GM12878 (cell line): ENCODE data around the gene HCK.

ENCODE experiments used
- CBX5 ChIP-seq: sonication (generic); IDR thresholded peaks from 2 replicates; pipeline ENCODE4 v1.6.1; 2016; ENCODE audit warnings: low read depth, moderate library complexity, mild to moderate bottlenecking, inconsistent platforms
- CEBPB ChIP-seq, 2 experiments: fragments of 150-350 bp in 1 of 2; IDR thresholded peaks; 2 replicates each; pipeline ENCODE4 v1.6.1; 2012 to 2014; ENCODE audit warnings: low read depth in 2 of 2, low read length in 2 of 2, borderline replicate concordance in 1 of 2, inconsistent platforms in 1 of 2
- EZH2 ChIP-seq: IDR thresholded peaks from 2 replicates; pipeline ENCODE4 v1.6.1; 2012; ENCODE audit warnings: low read depth, mild to moderate bottlenecking, control low read depth, inconsistent platforms, low read length, borderline replicate concordance; ENCODE audit not compliant: control insufficient read depth
- HDAC2 ChIP-seq: fragments of 200-600 bp; sonication (generic); IDR thresholded peaks from 2 replicates; pipeline ENCODE4 v1.6.1; 2017
- POLR2A ChIP-seq: IDR thresholded peaks from 2 replicates; pipeline ENCODE4 v1.6.1; 2011; ENCODE audit warnings: low read depth, mild to moderate bottlenecking, low read length
- POLR2AphosphoS2 ChIP-seq: IDR thresholded peaks from 2 replicates; pipeline ENCODE4 v1.6.1; 2011; ENCODE audit warnings: low read depth, mild to moderate bottlenecking, low read length, improper control_type of control experiment, moderate library complexity
- RAD21 ChIP-seq: IDR thresholded peaks from 2 replicates; pipeline ENCODE4 v1.6.1; 2011; ENCODE audit warnings: mild to moderate bottlenecking, low read depth, low read length, moderate library complexity; ENCODE audit not compliant: insufficient read depth
- RAD51 ChIP-seq: fragments of 450-650 bp; IDR thresholded peaks from 2 replicates; pipeline ENCODE4 v1.6.1; 2016; ENCODE audit warnings: moderate library complexity, mild to moderate bottlenecking, inconsistent platforms
- SPI1 ChIP-seq: IDR thresholded peaks from 2 replicates; pipeline ENCODE4 v1.6.1; 2011; ENCODE audit warnings: low read depth, mild to moderate bottlenecking, low read length, moderate library complexity, borderline replicate concordance; ENCODE audit not compliant: insufficient read depth
- YY1 ChIP-seq: IDR thresholded peaks from 2 replicates; pipeline ENCODE4 v1.6.1; 2011; ENCODE audit warnings: low read depth, mild to moderate bottlenecking, low read length
- TF ChIP-seq, protein P1 (sequence below): fragments of 450-650 bp; IDR thresholded peaks from 2 replicates; pipeline ENCODE4 v1.6.1; 2017; ENCODE audit warnings: mild to moderate bottlenecking, low read depth, inconsistent platforms; ENCODE audit not compliant: poor library complexity, severe bottlenecking
- TF ChIP-seq, protein P2 (sequence below), 3 experiments: IDR thresholded peaks in 2 of 3; conservative IDR thresholded peaks in 1 of 3; 2 replicates each; pipeline ENCODE4 v1.5.1; 2011; ENCODE audit warnings: low read depth in 3 of 3, low read length in 3 of 3, mild to moderate bottlenecking in 3 of 3, control low read depth in 2 of 3, moderate library complexity in 2 of 3, inconsistent platforms in 1 of 3, mixed read lengths in 1 of 3; ENCODE audit not compliant: control insufficient read depth in 2 of 3, insufficient read depth in 1 of 3; ENCODE audit errors: extremely low read depth in 1 of 3
- TF ChIP-seq, protein P3 (sequence below): IDR thresholded peaks from 2 replicates; pipeline ENCODE4 v1.6.1; 2012; ENCODE audit warnings: improper control_type of control experiment, low read depth, low read length; ENCODE audit not compliant: insufficient replicate concordance

DNA sequence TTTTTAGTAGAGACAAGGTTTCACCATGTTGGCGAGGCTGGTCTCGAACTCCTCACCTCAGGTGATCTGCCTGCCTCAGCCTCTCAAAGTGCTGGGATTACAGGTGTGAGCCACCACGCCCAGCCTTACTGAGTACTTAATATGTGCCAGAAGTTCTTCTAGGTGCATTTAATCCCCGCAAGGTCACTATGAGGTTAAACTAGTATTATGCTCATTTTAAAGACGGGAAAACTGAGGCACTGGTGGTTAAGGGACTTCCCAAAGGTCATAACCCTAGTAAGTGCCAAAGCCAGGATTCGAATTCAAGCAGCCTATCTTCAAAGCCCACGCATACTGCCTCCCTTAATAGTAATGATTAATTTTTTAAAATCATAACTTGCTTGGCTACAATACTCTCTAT, 42.5 kb upstream of the HCK start:
- TF ChIP-seq, protein P1, sequence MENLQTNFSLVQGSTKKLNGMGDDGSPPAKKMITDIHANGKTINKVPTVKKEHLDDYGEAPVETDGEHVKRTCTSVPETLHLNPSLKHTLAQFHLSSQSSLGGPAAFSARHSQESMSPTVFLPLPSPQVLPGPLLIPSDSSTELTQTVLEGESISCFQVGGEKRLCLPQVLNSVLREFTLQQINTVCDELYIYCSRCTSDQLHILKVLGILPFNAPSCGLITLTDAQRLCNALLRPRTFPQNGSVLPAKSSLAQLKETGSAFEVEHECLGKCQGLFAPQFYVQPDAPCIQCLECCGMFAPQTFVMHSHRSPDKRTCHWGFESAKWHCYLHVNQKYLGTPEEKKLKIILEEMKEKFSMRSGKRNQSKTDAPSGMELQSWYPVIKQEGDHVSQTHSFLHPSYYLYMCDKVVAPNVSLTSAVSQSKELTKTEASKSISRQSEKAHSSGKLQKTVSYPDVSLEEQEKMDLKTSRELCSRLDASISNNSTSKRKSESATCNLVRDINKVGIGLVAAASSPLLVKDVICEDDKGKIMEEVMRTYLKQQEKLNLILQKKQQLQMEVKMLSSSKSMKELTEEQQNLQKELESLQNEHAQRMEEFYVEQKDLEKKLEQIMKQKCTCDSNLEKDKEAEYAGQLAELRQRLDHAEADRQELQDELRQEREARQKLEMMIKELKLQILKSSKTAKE: no peak
- TF ChIP-seq, protein P2, sequence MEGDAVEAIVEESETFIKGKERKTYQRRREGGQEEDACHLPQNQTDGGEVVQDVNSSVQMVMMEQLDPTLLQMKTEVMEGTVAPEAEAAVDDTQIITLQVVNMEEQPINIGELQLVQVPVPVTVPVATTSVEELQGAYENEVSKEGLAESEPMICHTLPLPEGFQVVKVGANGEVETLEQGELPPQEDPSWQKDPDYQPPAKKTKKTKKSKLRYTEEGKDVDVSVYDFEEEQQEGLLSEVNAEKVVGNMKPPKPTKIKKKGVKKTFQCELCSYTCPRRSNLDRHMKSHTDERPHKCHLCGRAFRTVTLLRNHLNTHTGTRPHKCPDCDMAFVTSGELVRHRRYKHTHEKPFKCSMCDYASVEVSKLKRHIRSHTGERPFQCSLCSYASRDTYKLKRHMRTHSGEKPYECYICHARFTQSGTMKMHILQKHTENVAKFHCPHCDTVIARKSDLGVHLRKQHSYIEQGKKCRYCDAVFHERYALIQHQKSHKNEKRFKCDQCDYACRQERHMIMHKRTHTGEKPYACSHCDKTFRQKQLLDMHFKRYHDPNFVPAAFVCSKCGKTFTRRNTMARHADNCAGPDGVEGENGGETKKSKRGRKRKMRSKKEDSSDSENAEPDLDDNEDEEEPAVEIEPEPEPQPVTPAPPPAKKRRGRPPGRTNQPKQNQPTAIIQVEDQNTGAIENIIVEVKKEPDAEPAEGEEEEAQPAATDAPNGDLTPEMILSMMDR (IDR thresholded peaks at IDR 0.05 in 2 of 3, conservative IDR thresholded peaks at IDR 0.05 in 1 of 3; ENCODE audit: control insufficient read depth in 2 of 3, extremely low read depth in 1 of 3, insufficient read depth in 1 of 3, low read depth in 3 of 3, low read length in 3 of 3): no peak
- TF ChIP-seq YY1: no peak
- TF ChIP-seq POLR2AphosphoS2: no peak
- no peak for TF ChIP-seq SPI1
- no peak for TF ChIP-seq EZH2
- no peak for TF ChIP-seq HDAC2
- no peak for TF ChIP-seq CBX5
- no peak for TF ChIP-seq RAD51
- no peak for TF ChIP-seq POLR2A
- TF ChIP-seq CEBPB (IDR thresholded peaks at IDR 0.05; ENCODE audit: borderline replicate concordance in 1 of 2, low read depth in 2 of 2, low read length in 2 of 2): no peak
- no peak for TF ChIP-seq RAD21
- TF ChIP-seq, protein P3, sequence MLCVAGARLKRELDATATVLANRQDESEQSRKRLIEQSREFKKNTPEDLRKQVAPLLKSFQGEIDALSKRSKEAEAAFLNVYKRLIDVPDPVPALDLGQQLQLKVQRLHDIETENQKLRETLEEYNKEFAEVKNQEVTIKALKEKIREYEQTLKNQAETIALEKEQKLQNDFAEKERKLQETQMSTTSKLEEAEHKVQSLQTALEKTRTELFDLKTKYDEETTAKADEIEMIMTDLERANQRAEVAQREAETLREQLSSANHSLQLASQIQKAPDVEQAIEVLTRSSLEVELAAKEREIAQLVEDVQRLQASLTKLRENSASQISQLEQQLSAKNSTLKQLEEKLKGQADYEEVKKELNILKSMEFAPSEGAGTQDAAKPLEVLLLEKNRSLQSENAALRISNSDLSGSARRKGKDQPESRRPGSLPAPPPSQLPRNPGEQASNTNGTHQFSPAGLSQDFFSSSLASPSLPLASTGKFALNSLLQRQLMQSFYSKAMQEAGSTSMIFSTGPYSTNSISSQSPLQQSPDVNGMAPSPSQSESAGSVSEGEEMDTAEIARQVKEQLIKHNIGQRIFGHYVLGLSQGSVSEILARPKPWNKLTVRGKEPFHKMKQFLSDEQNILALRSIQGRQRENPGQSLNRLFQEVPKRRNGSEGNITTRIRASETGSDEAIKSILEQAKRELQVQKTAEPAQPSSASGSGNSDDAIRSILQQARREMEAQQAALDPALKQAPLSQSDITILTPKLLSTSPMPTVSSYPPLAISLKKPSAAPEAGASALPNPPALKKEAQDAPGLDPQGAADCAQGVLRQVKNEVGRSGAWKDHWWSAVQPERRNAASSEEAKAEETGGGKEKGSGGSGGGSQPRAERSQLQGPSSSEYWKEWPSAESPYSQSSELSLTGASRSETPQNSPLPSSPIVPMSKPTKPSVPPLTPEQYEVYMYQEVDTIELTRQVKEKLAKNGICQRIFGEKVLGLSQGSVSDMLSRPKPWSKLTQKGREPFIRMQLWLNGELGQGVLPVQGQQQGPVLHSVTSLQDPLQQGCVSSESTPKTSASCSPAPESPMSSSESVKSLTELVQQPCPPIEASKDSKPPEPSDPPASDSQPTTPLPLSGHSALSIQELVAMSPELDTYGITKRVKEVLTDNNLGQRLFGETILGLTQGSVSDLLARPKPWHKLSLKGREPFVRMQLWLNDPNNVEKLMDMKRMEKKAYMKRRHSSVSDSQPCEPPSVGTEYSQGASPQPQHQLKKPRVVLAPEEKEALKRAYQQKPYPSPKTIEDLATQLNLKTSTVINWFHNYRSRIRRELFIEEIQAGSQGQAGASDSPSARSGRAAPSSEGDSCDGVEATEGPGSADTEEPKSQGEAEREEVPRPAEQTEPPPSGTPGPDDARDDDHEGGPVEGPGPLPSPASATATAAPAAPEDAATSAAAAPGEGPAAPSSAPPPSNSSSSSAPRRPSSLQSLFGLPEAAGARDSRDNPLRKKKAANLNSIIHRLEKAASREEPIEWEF: no peak
